D721Med (cell line): ENCODE results near the gene ZNF227.

ENCODE experiments used
- DNase-seq: peaks from one replicate; pipeline ENCODE4 v3.0.0; 2011; ENCODE audit warnings: low spot score; ENCODE audit not compliant: insufficient read length
- FAIRE-seq: peaks from 2 replicates; lab custom pipeline; 2011; peaks lifted over from hg19 to GRCh38; lab: Jason Lieb, UNC
- CTCF ChIP-seq: IDR thresholded peaks from 2 replicates; pipeline ENCODE4 v1.5.1; 2012; ENCODE audit warnings: mild to moderate bottlenecking, control low read depth; ENCODE audit not compliant: insufficient read depth; ENCODE audit errors: missing control alignments

The ZNF227 gene

GRCh38 chr19:44254496-44254895 lies 42.2 kb downstream of the ZNF227 start:
- TF ChIP-seq CTCF: no peak
- DNase-seq (no peak), FAIRE-seq (no peak)

GRCh38 chr19:44255705-44256411 lies 43.5 kb downstream of the ZNF227 start:
- no peak for TF ChIP-seq CTCF
- FAIRE-seq (no peak), DNase-seq (no peak)

GRCh38 chr19:44258136-44258535 lies 45.8 kb downstream of the ZNF227 start:
- FAIRE-seq (no peak), DNase-seq (no peak)
- TF ChIP-seq CTCF: no peak

GRCh38 chr19:44258835-44259413 lies 46.6 kb downstream of the ZNF227 start:
- FAIRE-seq (no peak), DNase-seq (no peak)
- no peak for TF ChIP-seq CTCF

GRCh38 chr19:44260343-44260681 lies 48.0 kb downstream of the ZNF227 start:
- no peak for FAIRE-seq
- no peak for DNase-seq
- TF ChIP-seq CTCF: no peak

- no peak for DNase-seq
- no peak for FAIRE-seq
Observed at GRCh38 chr19:44260695-44261446, 48.5 kb downstream of the ZNF227 start.

More at GRCh38 chr19:44260695-44261446, 48.5 kb downstream of the ZNF227 start:
- no peak for TF ChIP-seq CTCF
